Inflammatory macrophage treated with lipopolysaccharide for 1 hour (primary cell): Measurements from ENCODE around the gene ZBTB7A.

Source experiments
- DNase-seq, 2 donors: peaks; one replicate each; pipeline ENCODE4 v3.0.0-alpha.2; 2020 to 2022

ZBTB7A gene

GRCh38 chr19:4034048-4035017 is 32.4 kb downstream of the ZBTB7A start:
- DNase-seq: no peak

GRCh38 chr19:4033028-4033956 is 33.4 kb downstream of the ZBTB7A start:
- no peak for DNase-seq

- DNase-seq: no peak
These were observed 34.3 kb downstream of the ZBTB7A start for GRCh38 chr19:4032436-4032835.

GRCh38 chr19:4031420-4031819 is 35.3 kb downstream of the ZBTB7A start:
- no peak for DNase-seq

- DNase-seq: no peak
These were observed 35.7 kb downstream of the ZBTB7A start for GRCh38 chr19:4030981-4031380.

- DNase-seq: no peak
These were observed 36.1 kb downstream of the ZBTB7A start for GRCh38 chr19:4030552-4030951.

GRCh38 chr19:4029247-4029614 is 37.5 kb downstream of the ZBTB7A start:
- DNase-seq: no peak

- no peak for DNase-seq
These were observed 38.1 kb downstream of the ZBTB7A start for GRCh38 chr19:4028334-4029246.

GRCh38 chr19:4027146-4027545 is 39.6 kb downstream of the ZBTB7A start:
- no peak for DNase-seq

- no peak for DNase-seq
These were observed 41.4 kb downstream of the ZBTB7A start for GRCh38 chr19:4025317-4025716.

GRCh38 chr19:4023600-4024398 is 42.9 kb downstream of the ZBTB7A start:
- no peak for DNase-seq

- DNase-seq: no peak
These were observed 47.1 kb downstream of the ZBTB7A start for GRCh38 chr19:4019578-4019977.

- no peak for DNase-seq
These were observed 47.8 kb downstream of the ZBTB7A start for GRCh38 chr19:4018775-4019504.

- no peak for DNase-seq
These were observed 48.5 kb downstream of the ZBTB7A start for GRCh38 chr19:4018140-4018613.

GRCh38 chr19:4016903-4017638 is 49.6 kb downstream of the ZBTB7A start:
- no peak for DNase-seq

- DNase-seq: no peak
These were observed 50.2 kb downstream of the ZBTB7A start for GRCh38 chr19:4016486-4016885.

GRCh38 chr19:4015705-4016402 is 50.8 kb downstream of the ZBTB7A start:
- DNase-seq: no peak

GRCh38 chr19:4014541-4015491 is 51.9 kb downstream of the ZBTB7A start:
- DNase-seq: no peak
